HCT116 (cell line): ENCODE data around the gene IL21R.

ENCODE experiments used
- CTCF ChIP-seq, 3 experiments: fragments of 200-600 bp in 1 of 3; sonication (generic) in 1 of 3; IDR thresholded peaks in 2 of 3; conservative IDR thresholded peaks in 1 of 3; 2 replicates each; pipeline ENCODE4 v1.5.1; 2012 to 2017; ENCODE audit warnings: low read depth in 2 of 3, low read length in 2 of 3, antibody characterized with exemption in 1 of 3, borderline replicate concordance in 1 of 3, control low read depth in 1 of 3, mild to moderate bottlenecking in 1 of 3, mixed read lengths in 1 of 3, mixed run types in 1 of 3, moderate library complexity in 1 of 3; ENCODE audit not compliant: insufficient read depth in 1 of 3
- EGR1 ChIP-seq: IDR thresholded peaks from 2 replicates; pipeline ENCODE4 v1.6.1; 2012; ENCODE audit warnings: low read depth
- EZH2 ChIP-seq: fragments of 200-600 bp; sonication (generic); IDR thresholded peaks from 2 replicates; pipeline ENCODE4 v1.6.1; 2017; ENCODE audit warnings: antibody characterized with exemption, mixed run types
- EZH2phosphoT487 ChIP-seq: fragments of 200-600 bp; IDR thresholded peaks from 2 replicates; pipeline ENCODE4 v1.6.1; 2018; ENCODE audit warnings: antibody characterized with exemption, borderline replicate concordance
- MAX ChIP-seq: IDR thresholded peaks from 2 replicates; pipeline ENCODE4 v1.6.1; 2012
- POLR2A ChIP-seq: IDR thresholded peaks from 2 replicates; pipeline ENCODE4 v1.7.0; 2011; ENCODE audit warnings: borderline replicate concordance; ENCODE audit not compliant: insufficient read depth, insufficient read length; ENCODE audit errors: extremely low read depth
- POLR2AphosphoS5 ChIP-seq: IDR thresholded peaks from 2 replicates; pipeline ENCODE4 v1.6.1; 2011; ENCODE audit warnings: mild to moderate bottlenecking, low read depth, low read length, moderate library complexity
- REST ChIP-seq: IDR thresholded peaks from 2 replicates; pipeline ENCODE4 v1.6.1; 2012; ENCODE audit warnings: low read depth
- SIN3A ChIP-seq: IDR thresholded peaks from 2 replicates; pipeline ENCODE4 v1.6.1; 2012; ENCODE audit warnings: low read depth
- SP1 ChIP-seq: IDR thresholded peaks from 2 replicates; pipeline ENCODE4 v1.6.1; 2012; ENCODE audit warnings: low read depth
- TCF7L2 ChIP-seq: IDR thresholded peaks from 2 replicates; pipeline ENCODE4 v1.7.0; 2011; ENCODE audit warnings: borderline replicate concordance, inconsistent platforms; ENCODE audit not compliant: insufficient read depth, insufficient read length; ENCODE audit errors: extremely low read depth
- YY1 ChIP-seq: IDR thresholded peaks from 2 replicates; pipeline ENCODE4 v1.6.1; 2011; ENCODE audit warnings: low read length, low read depth, moderate library complexity, mild to moderate bottlenecking; ENCODE audit not compliant: insufficient replicate concordance; ENCODE audit errors: extremely low read depth
- ZNF274 ChIP-seq: fragments of 200-500 bp; sonication (Bioruptor generic); IDR thresholded peaks from 2 replicates; pipeline ENCODE4 v1.6.1; 2014; ENCODE audit warnings: mild to moderate bottlenecking, low read depth, low read length, inconsistent platforms

GRCh38 chr16:27464626-27465482 is 62.9 kb downstream of the IL21R start:
- TF ChIP-seq CTCF (IDR thresholded peaks at IDR 0.05 in 2 of 3, conservative IDR thresholded peaks at IDR 0.05 in 1 of 3; ENCODE audit: borderline replicate concordance in 1 of 3, insufficient read depth in 1 of 3, low read depth in 2 of 3, low read length in 2 of 3) (no peak), POLR2A (no peak), REST (no peak), EGR1 (no peak), MAX (no peak), YY1 (no peak), EZH2 (no peak), POLR2AphosphoS5 (no peak), SP1 (no peak), TCF7L2 (no peak), SIN3A (no peak), ZNF274 (no peak), EZH2phosphoT487 (no peak)
